Stimulated activated CD8-positive, alpha-beta memory T cell treated with anti-CD3 and anti-CD28 coated beads, Interleukin-2, amount 100 ng/mL, for 48 hours (primary cell): Measurements from ENCODE around the gene TRPV6.

Source experiments
- DNase-seq, 2 donors: peaks; one replicate each; pipeline ENCODE4 v3.0.0-alpha.2; 2020; ENCODE audit warnings: low read depth in 2 of 2

TRPV6 gene

GRCh38 chr7:142908290-142908689, 22.7 kb upstream of the TRPV6 start:
- no peak for DNase-seq

- DNase-seq: no peak
Measured at GRCh38 chr7:142906643-142907042, 21.1 kb upstream of the TRPV6 start.

- DNase-seq: no peak
Measured at GRCh38 chr7:142905759-142906158, 20.2 kb upstream of the TRPV6 start.

- no peak for DNase-seq
Measured at GRCh38 chr7:142904128-142904527, 18.6 kb upstream of the TRPV6 start.

- no peak for DNase-seq
Measured at GRCh38 chr7:142901426-142902259, 16.1 kb upstream of the TRPV6 start.

- no peak for DNase-seq
Measured at GRCh38 chr7:142899661-142900060, 14.1 kb upstream of the TRPV6 start.

- no peak for DNase-seq
Measured at GRCh38 chr7:142898377-142899170, 13.0 kb upstream of the TRPV6 start.

GRCh38 chr7:142897691-142898090, 12.1 kb upstream of the TRPV6 start:
- DNase-seq: no peak

- no peak for DNase-seq
Measured at GRCh38 chr7:142896741-142897379, 11.3 kb upstream of the TRPV6 start.

GRCh38 chr7:142896151-142896550, 10.6 kb upstream of the TRPV6 start:
- no peak for DNase-seq

- DNase-seq: no peak
Measured at GRCh38 chr7:142894985-142895593, 9.5 kb upstream of the TRPV6 start.

- DNase-seq: no peak
Measured at GRCh38 chr7:142894112-142894984, 8.8 kb upstream of the TRPV6 start.

- no peak for DNase-seq
Measured at GRCh38 chr7:142892951-142893350, 7.4 kb upstream of the TRPV6 start.

GRCh38 chr7:142891490-142892082, 6.0 kb upstream of the TRPV6 start:
- no peak for DNase-seq

- DNase-seq: no peak
Measured at GRCh38 chr7:142890874-142891485, 5.4 kb upstream of the TRPV6 start.

- DNase-seq: no peak
Measured at GRCh38 chr7:142889816-142890215, 4.3 kb upstream of the TRPV6 start.

GRCh38 chr7:142887282-142888015, 1.9 kb upstream of the TRPV6 start:
- no peak for DNase-seq

- DNase-seq: no peak
Measured at GRCh38 chr7:142886866-142887265, 1.3 kb upstream of the TRPV6 start.

- no peak for DNase-seq
Measured at GRCh38 chr7:142884286-142884640, 1.3 kb downstream of the TRPV6 start.
